Activated B cell treated with CpG ODN at 0.5 μM for 24 hours (primary cell): Measurements from ENCODE around the gene DDX4. TPM values are rescaled to one million over a fixed set of nuclear protein-coding genes. Genes with fewer than 3 reads are reported as not detected.

ENCODE experiments used
- ATAC-seq: fragments of 200-7000 bp; cut with Tn5 transposase; one replicate; pipeline ENCODE4 v1.10.0; 2021; ENCODE audit warnings: low read depth, mild to moderate bottlenecking, moderate library complexity
- CTCF ChIA-PET: fragments of 350-600 bp; sonication (Branson Sonifier 250); formaldehyde crosslinking; loops from one replicate; lab custom pipeline; 2021; ENCODE audit warnings: antibody characterized with exemption; lab: Charles Lee
- POLR2A ChIA-PET: fragments of 350-600 bp; sonication (Branson Sonifier 250); formaldehyde crosslinking; loops from one replicate; lab custom pipeline; 2021; ENCODE audit warnings: antibody characterized with exemption; lab: Charles Lee
- DNase-seq: peaks from one replicate; pipeline ENCODE4 v3.0.0; 2022
- H3K27ac Mint-ChIP-seq: one replicate; pipeline ENCODE4 v1.8.0; 2020; ENCODE audit warnings: mixed read lengths
- H3K27me3 Mint-ChIP-seq: one replicate; pipeline ENCODE4 v1.8.0; 2021; ENCODE audit warnings: mixed read lengths
- H3K36me3 Mint-ChIP-seq: one replicate; pipeline ENCODE4 v1.8.0; 2021; ENCODE audit warnings: low read depth, mixed read lengths
- H3K4me1 Mint-ChIP-seq: one replicate; pipeline ENCODE4 v1.8.0; 2021; ENCODE audit warnings: mixed read lengths
- H3K4me3 Mint-ChIP-seq: one replicate; pipeline ENCODE4 v1.8.0; 2020; ENCODE audit warnings: mild to moderate bottlenecking, mixed read lengths
- H3K9me3 Mint-ChIP-seq: one replicate; pipeline ENCODE4 v1.8.0; 2020; ENCODE audit warnings: mixed read lengths
- intact Hi-C: fragments of 100-400 bp; cut with micrococcal nuclease; formaldehyde crosslinking; loops from one replicate; pipeline ENCODE4 v1.15.1; 2024
- total RNA-seq: library from RNA; stranded (reverse); gene quantifications from 2 replicates; pipeline ENCODE4 v1.2.3, GENCODE V29; 2022
- TF ChIP-seq, protein P1 (sequence below): fragments of 200-600 bp; IDR thresholded peaks from one replicate; pipeline ENCODE4 v1.8.0; 2022; ENCODE audit warnings: antibody characterized with exemption, mild to moderate bottlenecking

DDX4 gene
- total RNA-seq, 1 donor from 2014 or later: not detected

GRCh38 chr5:55742778-55743177 is 4.9 kb downstream of the DDX4 start:
- ATAC-seq (no peak), DNase-seq (no peak)
- no peak overlapping the region for H3K4me3 Mint-ChIP-seq
- H3K9me3 Mint-ChIP-seq: no peaks in the 10 kb centered on the region
- ChIA-PET CTCF (no interaction called here), POLR2A (no interaction called here)
- H3K27me3 Mint-ChIP-seq: peaks cover 8% of the 10 kb centered on the region
- no peaks in the 10 kb centered on the region for H3K4me1 Mint-ChIP-seq
- intact Hi-C loops: no loop called here
- TF ChIP-seq, protein P1, sequence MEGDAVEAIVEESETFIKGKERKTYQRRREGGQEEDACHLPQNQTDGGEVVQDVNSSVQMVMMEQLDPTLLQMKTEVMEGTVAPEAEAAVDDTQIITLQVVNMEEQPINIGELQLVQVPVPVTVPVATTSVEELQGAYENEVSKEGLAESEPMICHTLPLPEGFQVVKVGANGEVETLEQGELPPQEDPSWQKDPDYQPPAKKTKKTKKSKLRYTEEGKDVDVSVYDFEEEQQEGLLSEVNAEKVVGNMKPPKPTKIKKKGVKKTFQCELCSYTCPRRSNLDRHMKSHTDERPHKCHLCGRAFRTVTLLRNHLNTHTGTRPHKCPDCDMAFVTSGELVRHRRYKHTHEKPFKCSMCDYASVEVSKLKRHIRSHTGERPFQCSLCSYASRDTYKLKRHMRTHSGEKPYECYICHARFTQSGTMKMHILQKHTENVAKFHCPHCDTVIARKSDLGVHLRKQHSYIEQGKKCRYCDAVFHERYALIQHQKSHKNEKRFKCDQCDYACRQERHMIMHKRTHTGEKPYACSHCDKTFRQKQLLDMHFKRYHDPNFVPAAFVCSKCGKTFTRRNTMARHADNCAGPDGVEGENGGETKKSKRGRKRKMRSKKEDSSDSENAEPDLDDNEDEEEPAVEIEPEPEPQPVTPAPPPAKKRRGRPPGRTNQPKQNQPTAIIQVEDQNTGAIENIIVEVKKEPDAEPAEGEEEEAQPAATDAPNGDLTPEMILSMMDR: no peak
- no peak overlapping the region for H3K27ac Mint-ChIP-seq
- no peaks in the 10 kb centered on the region for H3K36me3 Mint-ChIP-seq

DNA sequence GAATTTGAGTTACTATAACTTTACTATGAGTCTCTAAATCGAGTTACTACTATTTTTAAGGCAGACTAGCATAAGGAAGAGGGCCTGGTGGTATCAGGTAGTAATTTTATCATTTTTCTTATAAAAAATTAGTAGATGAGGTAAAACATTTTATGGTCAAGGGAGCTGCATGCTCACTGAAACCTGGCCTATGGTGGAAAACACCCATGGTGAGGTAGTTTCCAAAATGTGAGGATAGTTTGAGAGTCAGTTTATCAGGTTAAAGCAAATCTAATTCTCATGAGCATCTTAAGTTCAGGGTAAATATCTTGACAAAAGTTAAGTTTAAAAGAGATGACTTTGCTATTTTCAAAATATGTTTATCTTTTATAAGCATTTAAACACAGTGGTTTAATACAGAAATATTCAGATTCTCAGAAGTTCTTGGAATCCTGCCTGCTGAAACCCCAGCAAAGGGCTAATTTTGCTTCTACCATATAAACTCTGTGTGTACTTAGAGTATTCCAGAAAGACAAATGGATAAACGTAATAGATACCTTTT is 10.0 kb downstream of the DDX4 start:
- Mint-ChIP-seq H3K27me3 (peaks cover 4% of the 10 kb centered on the region), H3K27ac (no peak overlapping the region), H3K4me1 (no peaks in the 10 kb centered on the region), H3K4me3 (no peak overlapping the region), H3K36me3 (no peaks in the 10 kb centered on the region), H3K9me3 (no peaks in the 10 kb centered on the region)
- DNase-seq (no peak), ATAC-seq (no peak)
- POLR2A ChIA-PET: no interaction called here
- CTCF ChIA-PET: interaction anchor here (0.6 kb wide), 1 partner anchor 428 kb away, joined by 3 read pairs; no protein-coding TSS in a partner anchor
- intact Hi-C loops: no loop called here
- TF ChIP-seq, protein P1: no peak

DNA sequence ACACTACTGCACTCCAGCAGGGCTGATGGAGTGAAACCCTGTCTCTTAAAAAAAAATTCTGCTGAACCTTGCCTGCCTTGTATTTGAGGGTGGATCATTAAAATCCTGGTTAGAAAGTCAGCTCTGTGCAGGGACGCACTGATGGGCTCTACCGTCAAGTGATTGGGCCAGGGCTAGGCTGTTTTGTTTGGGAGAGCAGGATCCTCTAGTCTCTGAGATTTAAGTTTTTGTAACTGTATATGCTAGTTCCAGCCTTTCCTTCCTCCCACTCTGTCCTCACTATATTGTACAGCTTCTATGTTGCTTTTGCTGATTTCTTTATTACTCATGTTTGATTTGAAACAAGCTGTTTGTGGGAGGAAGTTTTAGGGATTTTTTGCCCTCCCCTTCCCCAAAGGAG is 11.5 kb downstream of the DDX4 start:
- H3K36me3 Mint-ChIP-seq: no peaks in the 10 kb centered on the region
- intact Hi-C loops: no loop called here
- ATAC-seq: no peak
- no peak overlapping the region for H3K27ac Mint-ChIP-seq
- no peaks in the 10 kb centered on the region for H3K9me3 Mint-ChIP-seq
- ChIA-PET POLR2A (no interaction called here), CTCF (no interaction called here)
- no peak overlapping the region for H3K4me3 Mint-ChIP-seq
- no peaks in the 10 kb centered on the region for H3K4me1 Mint-ChIP-seq
- DNase-seq: no peak
- H3K27me3 Mint-ChIP-seq: peaks cover 4% of the 10 kb centered on the region
- TF ChIP-seq, protein P1: no peak

DNA sequence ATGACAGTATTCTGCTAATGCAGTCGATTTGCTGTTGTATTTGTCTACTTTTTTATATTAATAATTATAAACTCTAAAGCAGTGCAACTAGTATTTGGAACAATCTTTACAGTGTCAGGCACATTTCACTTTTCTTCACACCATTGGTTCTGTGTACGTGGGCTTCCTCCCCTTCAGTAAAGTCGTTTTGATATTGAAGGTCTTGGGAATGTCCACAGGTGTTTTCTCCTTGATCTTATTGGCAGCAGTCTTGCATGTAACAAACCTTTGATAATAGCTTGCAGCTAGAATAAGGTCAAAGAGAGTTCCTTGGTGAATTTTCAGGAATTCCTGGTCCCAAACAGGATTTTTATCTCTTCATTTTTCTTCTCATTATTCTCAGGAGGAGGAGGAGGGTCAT is 12.2 kb downstream of the DDX4 start:
- no peak overlapping the region for H3K4me3 Mint-ChIP-seq
- H3K27me3 Mint-ChIP-seq: peaks cover 6% of the 10 kb centered on the region
- TF ChIP-seq, protein P1: no peak
- ChIA-PET POLR2A (no interaction called here), CTCF (no interaction called here)
- H3K9me3 Mint-ChIP-seq: no peaks in the 10 kb centered on the region
- no peak overlapping the region for H3K27ac Mint-ChIP-seq
- H3K4me1 Mint-ChIP-seq: no peaks in the 10 kb centered on the region
- no peaks in the 10 kb centered on the region for H3K36me3 Mint-ChIP-seq
- DNase-seq (no peak), ATAC-seq (no peak)
- intact Hi-C loops: no loop called here

- CTCF ChIA-PET: no interaction called here
- TF ChIP-seq, protein P1: no peak
- intact Hi-C loops: no loop called here
- no peaks in the 10 kb centered on the region for H3K9me3 Mint-ChIP-seq
- H3K36me3 Mint-ChIP-seq: no peaks in the 10 kb centered on the region
- H3K4me3 Mint-ChIP-seq: no peak overlapping the region
- H3K27ac Mint-ChIP-seq: no peak overlapping the region
- H3K27me3 Mint-ChIP-seq: peaks cover 7% of the 10 kb centered on the region
- POLR2A ChIA-PET: no interaction called here
- no peak for ATAC-seq
- DNase-seq: no peak
- H3K4me1 Mint-ChIP-seq: no peaks in the 10 kb centered on the region
Observed at GRCh38 chr5:55750499-55750898, 12.6 kb downstream of the DDX4 start.
